Kidney epithelial cell (primary cell): ENCODE data around the gene UBASH3B. TPM values are rescaled to one million over a fixed set of nuclear protein-coding genes. Genes with fewer than 3 reads are reported as not detected.

Source experiments
- DNase-seq: peaks from one replicate; pipeline ENCODE4 v3.0.0-alpha.2; 2010; ENCODE audit warnings: low read depth
- H3K27me3 ChIP-seq: 2 replicates; pipeline ENCODE4 v1.6.0; 2011; ENCODE audit warnings: low read length; ENCODE audit not compliant: control insufficient read depth, insufficient read depth
- H3K36me3 ChIP-seq: 2 replicates; pipeline ENCODE4 v1.5.1; 2011; ENCODE audit warnings: low read length; ENCODE audit not compliant: control insufficient read depth, insufficient read depth
- H3K4me3 ChIP-seq: 2 replicates; pipeline ENCODE4 v1.5.1; 2011; ENCODE audit warnings: low read depth, mild to moderate bottlenecking, control low read depth, low read length
- total RNA-seq: library from RNA; depleted of rRNA; stranded (reverse); fragments of >200 nt; gene quantifications from 2 replicates; pipeline ENCODE4 v1.2.3, GENCODE V29; 2015
- TF ChIP-seq, protein P1 (sequence below): IDR thresholded peaks from 2 replicates; pipeline ENCODE4 v1.5.1; 2011; ENCODE audit warnings: mild to moderate bottlenecking, moderate library complexity, low read length, control low read depth, inconsistent platforms; ENCODE audit not compliant: insufficient read depth, poor library complexity, severe bottlenecking

Gene UBASH3B
- total RNA-seq, 1 donor from 2014 or later, result 32.0 TPM

DNA sequence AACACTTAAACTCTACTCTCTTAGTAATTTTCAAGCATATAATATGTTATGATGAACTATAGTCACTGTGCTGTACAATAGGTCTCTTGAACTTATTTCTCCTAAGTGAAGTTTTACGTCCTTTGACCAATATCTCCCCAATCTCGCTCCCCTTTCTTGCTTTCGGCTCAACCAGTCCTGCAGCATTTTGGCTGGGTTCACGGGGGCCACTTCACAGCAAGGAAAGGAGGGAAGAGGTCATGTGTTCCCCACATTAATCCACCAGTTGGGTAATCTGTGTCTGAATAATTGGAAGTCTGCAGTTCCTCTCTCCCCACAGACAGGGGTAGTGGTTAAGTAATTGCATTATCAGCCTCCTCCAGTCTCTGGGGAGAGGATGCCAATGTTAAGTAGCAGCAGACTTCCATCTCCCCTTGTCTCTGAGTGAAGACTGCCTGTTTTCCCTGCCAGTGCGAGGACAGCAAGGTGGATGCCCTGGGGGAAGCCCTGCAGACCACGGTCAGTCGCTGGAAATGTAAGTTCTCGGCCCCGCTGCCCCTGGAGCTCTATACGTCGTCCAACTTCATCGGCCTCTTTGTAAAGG is 123.6 kb downstream of the UBASH3B start:
- no peak for DNase-seq
- H3K4me3 ChIP-seq, result no peak overlapping the region
- H3K27me3 ChIP-seq, result no peaks in the 10 kb centered on the region
- TF ChIP-seq, protein P1, sequence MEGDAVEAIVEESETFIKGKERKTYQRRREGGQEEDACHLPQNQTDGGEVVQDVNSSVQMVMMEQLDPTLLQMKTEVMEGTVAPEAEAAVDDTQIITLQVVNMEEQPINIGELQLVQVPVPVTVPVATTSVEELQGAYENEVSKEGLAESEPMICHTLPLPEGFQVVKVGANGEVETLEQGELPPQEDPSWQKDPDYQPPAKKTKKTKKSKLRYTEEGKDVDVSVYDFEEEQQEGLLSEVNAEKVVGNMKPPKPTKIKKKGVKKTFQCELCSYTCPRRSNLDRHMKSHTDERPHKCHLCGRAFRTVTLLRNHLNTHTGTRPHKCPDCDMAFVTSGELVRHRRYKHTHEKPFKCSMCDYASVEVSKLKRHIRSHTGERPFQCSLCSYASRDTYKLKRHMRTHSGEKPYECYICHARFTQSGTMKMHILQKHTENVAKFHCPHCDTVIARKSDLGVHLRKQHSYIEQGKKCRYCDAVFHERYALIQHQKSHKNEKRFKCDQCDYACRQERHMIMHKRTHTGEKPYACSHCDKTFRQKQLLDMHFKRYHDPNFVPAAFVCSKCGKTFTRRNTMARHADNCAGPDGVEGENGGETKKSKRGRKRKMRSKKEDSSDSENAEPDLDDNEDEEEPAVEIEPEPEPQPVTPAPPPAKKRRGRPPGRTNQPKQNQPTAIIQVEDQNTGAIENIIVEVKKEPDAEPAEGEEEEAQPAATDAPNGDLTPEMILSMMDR, result no peak
- peaks cover 2% of the 10 kb centered on the region for H3K36me3 ChIP-seq

DNA sequence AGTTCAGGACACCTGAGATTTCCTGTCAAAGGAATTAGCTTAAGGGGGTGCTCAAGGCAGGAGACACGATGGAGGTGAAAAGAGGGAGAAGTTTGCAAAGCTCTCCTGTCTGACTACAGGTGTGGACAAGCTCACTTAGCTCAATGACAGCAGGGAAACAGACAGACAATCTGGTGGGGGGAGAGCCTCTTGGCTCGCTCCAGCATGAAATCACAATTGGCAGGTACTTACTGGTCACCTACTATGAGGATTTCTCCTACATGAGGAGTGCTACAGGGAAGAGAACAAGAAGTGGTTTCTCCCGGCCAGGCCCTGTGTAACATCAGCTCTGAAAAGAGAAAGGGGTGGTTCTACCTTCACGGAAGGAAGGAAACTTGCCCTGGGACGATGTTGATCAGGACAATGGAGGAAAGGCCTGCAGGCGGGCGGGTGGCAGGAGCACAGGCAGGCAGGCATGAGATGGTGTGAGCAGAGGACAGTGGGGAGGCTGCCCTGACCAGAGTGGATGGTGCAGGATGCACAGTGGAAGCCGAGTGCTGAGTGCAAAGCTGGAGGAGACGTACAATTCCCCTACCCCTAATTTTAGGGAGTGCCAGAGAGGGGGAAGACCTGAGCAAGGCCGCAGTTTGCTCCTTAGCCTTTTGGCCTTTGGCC is 124.9 kb downstream of the UBASH3B start:
- TF ChIP-seq, protein P1, result no peak
- peaks cover 2% of the 10 kb centered on the region for H3K36me3 ChIP-seq
- DNase-seq, result no peak
- H3K27me3 ChIP-seq, result no peaks in the 10 kb centered on the region
- H3K4me3 ChIP-seq, result no peak overlapping the region

DNA sequence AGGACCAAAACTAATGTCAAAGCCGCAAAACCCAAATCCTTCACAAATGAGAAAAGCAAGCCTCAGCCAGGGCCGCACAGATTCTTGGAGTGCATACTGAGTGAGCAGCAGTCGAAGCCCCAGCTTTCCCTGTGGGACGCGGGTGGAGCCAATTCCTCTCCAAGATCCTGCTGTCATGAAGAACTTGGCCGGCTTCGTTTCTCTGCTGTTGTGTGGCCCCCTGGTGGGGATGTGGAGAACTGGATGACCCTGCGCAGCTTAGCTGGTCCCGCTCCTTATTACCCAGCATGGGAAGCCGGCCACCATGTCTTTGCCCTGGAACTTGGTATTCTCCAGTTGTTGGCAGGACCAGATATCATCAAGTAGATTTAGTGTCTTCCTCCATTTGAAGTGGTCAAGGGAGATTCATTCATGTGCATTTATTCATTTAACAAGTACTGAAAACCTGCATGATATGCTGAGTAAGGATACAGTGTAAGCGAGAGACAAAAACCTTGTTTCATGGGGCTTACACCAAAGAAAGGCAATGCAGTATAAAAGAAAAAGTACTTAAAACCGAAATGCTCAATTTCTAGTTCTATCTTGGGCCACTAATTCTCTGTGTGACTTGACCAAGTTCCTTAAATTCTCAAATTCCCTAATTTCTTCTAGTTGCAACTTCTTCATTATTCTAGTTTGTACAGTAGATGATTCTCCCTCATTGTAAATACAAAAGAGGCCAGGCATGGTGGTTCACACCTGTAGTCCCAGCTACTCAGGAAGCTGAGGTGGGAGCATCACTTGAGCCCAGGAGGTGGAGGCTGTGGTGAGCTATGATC is 126.1 kb downstream of the UBASH3B start:
- Histone ChIP-seq H3K4me3 (no peak overlapping the region), H3K27me3 (no peaks in the 10 kb centered on the region), H3K36me3 (peaks cover 2% of the 10 kb centered on the region)
- no peak for DNase-seq
- TF ChIP-seq, protein P1, result peak; percentile 89

DNA sequence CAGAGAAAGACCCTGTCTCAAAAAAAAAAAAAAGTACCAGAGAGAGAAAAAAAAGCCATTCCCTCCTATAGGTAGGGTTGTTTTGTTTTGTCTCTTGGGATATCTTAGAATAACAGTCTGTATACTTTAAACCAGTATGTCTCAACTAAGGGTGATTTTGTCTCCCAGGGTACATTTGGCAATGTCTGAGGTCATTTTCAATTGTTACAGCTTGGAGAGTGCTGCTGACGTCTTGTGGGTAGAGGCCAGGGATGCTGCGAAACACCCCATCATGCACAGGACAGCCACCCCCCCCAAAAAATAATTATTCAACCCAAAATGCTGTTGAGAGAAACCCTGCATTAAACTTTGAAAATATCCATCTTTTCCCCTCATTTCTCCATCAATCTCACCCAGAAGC is 126.7 kb downstream of the UBASH3B start:
- no peaks in the 10 kb centered on the region for H3K27me3 ChIP-seq
- peaks cover 3% of the 10 kb centered on the region for H3K36me3 ChIP-seq
- TF ChIP-seq, protein P1, result no peak
- no peak for DNase-seq
- H3K4me3 ChIP-seq, result no peak overlapping the region

DNA sequence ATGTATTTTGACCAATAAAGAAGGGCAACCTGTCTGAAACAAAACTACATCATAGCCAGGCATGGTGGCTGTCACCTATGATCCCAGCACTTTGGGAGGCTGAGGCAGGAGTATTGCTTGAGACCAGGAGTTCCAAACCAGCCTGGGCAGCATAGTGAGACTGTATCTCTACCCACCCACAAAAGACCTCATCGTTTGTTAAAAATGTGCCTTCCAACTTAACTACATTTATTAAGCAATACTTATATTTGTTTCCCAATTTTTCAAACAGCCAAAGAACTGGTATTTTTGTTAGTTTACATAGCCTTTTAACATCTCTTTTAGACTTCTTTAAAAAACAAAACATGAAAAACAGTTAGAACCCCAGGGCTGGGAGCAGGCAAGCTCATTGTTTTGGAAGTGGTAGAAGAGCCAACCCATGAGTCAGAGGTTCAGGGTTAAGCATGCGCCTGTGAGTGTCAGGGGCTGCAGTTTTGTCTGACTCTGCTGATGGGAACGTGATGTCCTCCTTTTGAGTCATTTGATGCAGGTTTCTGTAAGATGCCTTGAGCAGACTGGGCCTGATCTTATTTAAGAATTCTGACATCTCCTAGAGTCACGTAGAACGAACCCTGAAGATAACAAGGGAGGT is 128.9 kb downstream of the UBASH3B start:
- TF ChIP-seq, protein P1, result no peak
- H3K36me3 ChIP-seq, result peaks cover 4% of the 10 kb centered on the region
- H3K4me3 ChIP-seq, result no peak overlapping the region
- H3K27me3 ChIP-seq, result no peaks in the 10 kb centered on the region
- no peak for DNase-seq
